ENCODE measurements around the gene DNASE1L2. TPM values are rescaled to one million over a fixed set of nuclear protein-coding genes. Genes with fewer than 3 reads are reported as not detected.

The DNASE1L2 gene
- total and polyA plus RNA-seq, 10 of the 15 experiments (the other 5 are each of a cell fraction or from before 2014, with no cell fraction given): 0.06 to 1.5 (median 0.29) TPM

DNA sequence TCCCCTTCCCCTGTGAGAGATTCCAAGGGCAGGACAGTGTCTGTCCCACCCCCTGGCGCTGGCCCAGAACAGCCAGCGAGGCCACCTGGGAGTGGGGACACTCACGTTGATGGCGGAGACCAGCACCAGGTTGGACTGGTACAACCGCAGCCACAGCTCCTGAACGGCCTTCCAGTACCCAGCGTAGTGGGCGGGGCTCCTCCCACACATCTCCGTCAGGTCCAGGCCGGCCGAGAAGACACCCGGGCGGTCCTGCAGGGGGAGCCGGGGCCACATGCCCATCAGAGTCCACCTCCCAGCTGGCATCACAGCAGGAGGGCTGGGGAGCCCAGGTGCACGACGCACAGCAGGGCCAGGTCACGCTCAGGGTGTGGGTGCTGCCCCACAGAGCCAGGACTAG lies 8.1 kb downstream of the DNASE1L2 start (continued):
- no peak for TF ChIP-seq EGR1 (IDR thresholded peaks at IDR 0.05; ENCODE audit: borderline replicate concordance in 1 of 2, low read depth in 2 of 2, low read length in 2 of 2)
- no peak for TF ChIP-seq ZNF274 (IDR thresholded peaks at IDR 0.05; ENCODE audit: insufficient read depth, insufficient read length)

DNA sequence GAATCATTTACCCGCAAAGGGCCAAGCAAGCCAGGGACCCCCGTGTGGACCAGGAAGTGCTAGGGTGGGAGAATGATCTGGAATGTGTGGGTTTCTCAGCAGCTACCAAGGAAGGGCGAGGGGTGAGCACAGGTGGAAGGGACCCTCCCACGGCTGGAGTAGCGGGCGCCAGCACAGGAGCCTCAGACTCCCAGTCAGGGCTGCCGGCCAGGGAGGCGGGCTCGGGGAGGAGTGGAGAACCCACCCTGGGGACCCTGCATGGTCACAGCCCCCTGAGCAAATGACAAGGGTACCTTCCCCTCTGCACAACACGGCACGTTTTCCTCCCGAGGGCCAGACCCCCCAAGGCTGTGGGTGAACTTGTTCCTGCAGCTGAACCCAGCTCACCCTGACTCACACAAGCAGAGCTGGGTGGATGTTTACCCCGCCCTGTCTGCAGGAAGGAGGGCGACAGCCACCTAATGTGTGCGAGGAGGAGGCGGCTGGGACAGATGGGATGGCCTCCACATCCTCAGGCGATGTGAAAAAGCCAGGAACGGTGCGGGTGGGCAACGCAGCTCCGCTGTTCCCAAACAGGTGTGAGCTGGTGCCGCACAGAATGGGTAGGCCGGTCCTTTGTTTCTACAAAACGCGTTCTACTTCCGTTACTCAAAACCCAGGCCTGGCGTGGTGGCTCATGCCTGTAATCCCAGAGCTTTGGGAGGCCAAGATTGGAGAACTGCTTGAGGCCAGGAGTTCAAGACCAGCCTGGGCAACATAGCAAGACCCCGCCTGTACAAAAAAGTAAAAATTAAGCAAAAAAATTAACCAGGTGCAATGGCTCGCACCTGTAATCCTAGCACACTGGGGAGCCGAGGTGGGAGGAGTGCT lies 8.9 kb downstream of the DNASE1L2 start:
- 90% methylated on average over 30 of the region's 30 CpGs for WGBS (ENCODE audit: insufficient coverage, insufficient replicate concordance, low lambda C conversion rate, missing lambda C conversion rate)
- no peak for ATAC-seq
- CTCF ChIA-PET: interaction anchor here (0.6 kb wide), 1 partner anchor 1057 kb away, joined by 3 read pairs; no protein-coding TSS in a partner anchor

More for the DNA sequence above, 8.9 kb downstream of the DNASE1L2 start:
- no peak overlapping the region for H3K4me3 ChIP-seq
- H3K36me3 ChIP-seq (ENCODE audit: control insufficient read depth in 2 of 2, insufficient read depth in 2 of 2, low read length in 1 of 2): peaks cover 0 to 22% of the 10 kb centered on the region in 2 experiments; a peak in 2 of 4 replicates
- no peak overlapping the region for H3K4me2 ChIP-seq (ENCODE audit: control insufficient read depth, insufficient read depth)
- H3K27me3 ChIP-seq (replicated peaks in 1 of 2; ENCODE audit: control insufficient read depth in 2 of 2, insufficient read depth in 2 of 2, low read length in 1 of 2): no peaks in the 10 kb centered on the region
- intact Hi-C loops (cut with micrococcal nuclease; ENCODE audit: unreplicated experiment): no loop called here
- TF ChIP-seq BCL11A (IDR thresholded peaks at IDR 0.05; ENCODE audit: low read depth, low read length) (no peak), ETV6 (conservative IDR thresholded peaks at IDR 0.05 in 1 of 2, IDR thresholded peaks at IDR 0.05 in 1 of 2; ENCODE audit: borderline replicate concordance in 1 of 2, low read depth in 1 of 2) (no peak), MTA3 (IDR thresholded peaks at IDR 0.05; ENCODE audit: borderline replicate concordance, low read length) (no peak), CREM (IDR thresholded peaks at IDR 0.05; ENCODE audit: low read depth) (no peak), PAX8 (IDR thresholded peaks at IDR 0.05) (no peak), YBX1 (IDR thresholded peaks at IDR 0.05) (no peak), SMAD1 (IDR thresholded peaks at IDR 0.05; ENCODE audit: low read depth, partially characterized antibody) (no peak)
- RAD21 ChIA-PET (ENCODE audit: unreplicated experiment): no interaction called here
- H3K4me1 ChIP-seq (ENCODE audit: control insufficient read depth, insufficient read depth, low read length): peaks cover 3% of the 10 kb centered on the region; the same call in 1 of the 2 replicates
- no peaks in the 10 kb centered on the region for H4K20me1 ChIP-seq (ENCODE audit: control insufficient read depth, insufficient read depth)
- DNase-seq (ENCODE audit: low read depth, low spot score) (no peak), FAIRE-seq (no peak)
- in situ Hi-C loops (cut with MboI): no loop called here
- no peak overlapping the region for H3K9ac ChIP-seq (ENCODE audit: control insufficient read depth, insufficient read depth, low read length)
- no TSS peak for BruUV-seq (replicated peaks)
- POLR2A ChIA-PET: interaction anchor here (0.5 kb wide), 1 partner anchor 166 kb away, joined by 3 read pairs; no protein-coding TSS in a partner anchor
- H3K79me2 ChIP-seq (ENCODE audit: control insufficient read depth, insufficient read depth, low read length): peaks cover 5% of the 10 kb centered on the region
- H3K27ac ChIP-seq (ENCODE audit: control insufficient read depth, insufficient read depth): no peak overlapping the region
- no peaks in the 10 kb centered on the region for H3K9me3 ChIP-seq (replicated peaks; ENCODE audit: control insufficient read depth, insufficient read depth, low read length)
- H2AFZ ChIP-seq (ENCODE audit: control insufficient read depth, low read depth, low read length): no peak overlapping the region
- SMC1A ChIA-PET (ENCODE audit: uncharacterized antibody, unreplicated experiment): no interaction called here

Measured in GM12878 (cell line).